DMS 273 treated with DMSO at 0.1 percent for 48 hours (cell line): ENCODE measurements around the gene TRIM47.

Experiments
- DNase-seq: peaks from one replicate; lab custom pipeline; 2025; lab: John Stamatoyannopoulos, UW

The TRIM47 gene

DNA sequence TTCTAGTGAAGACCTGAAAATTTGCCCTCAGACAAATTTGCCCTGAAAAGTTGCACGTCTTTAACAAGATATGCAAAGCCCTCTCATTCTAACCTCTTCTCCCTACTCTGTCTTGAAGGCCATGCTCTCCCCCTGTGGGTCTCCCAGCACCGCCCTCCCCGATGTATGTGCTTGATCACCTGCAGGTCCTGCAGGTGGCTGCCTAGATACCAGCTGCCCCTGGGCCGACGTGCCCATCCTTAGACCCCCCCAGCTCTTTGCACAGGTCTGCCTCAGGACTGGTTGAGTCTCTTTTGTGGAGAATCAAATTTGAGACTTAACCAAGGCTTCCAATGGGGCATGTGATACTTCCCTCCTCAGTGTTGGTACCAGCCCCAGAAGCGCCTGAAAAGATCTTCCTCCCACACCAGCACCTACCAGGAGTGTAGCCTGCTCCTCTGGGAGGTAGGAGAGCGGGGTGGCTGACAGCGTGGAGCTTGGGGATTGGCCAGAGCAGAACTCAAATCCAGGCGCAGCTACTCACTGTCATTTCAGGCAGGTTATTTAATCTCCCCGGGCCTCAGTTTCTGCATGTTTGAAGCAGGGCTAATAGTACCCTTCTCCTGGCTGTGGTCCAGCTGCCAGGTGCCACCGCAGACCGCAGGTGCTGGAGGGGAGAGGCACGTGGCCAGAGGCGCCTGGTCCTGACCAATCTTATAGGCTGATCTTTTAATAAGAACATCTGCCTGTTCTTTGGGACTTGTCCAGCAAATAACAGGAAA lies 30.9 kb upstream of the TRIM47 start:
- no peak for DNase-seq

DNA sequence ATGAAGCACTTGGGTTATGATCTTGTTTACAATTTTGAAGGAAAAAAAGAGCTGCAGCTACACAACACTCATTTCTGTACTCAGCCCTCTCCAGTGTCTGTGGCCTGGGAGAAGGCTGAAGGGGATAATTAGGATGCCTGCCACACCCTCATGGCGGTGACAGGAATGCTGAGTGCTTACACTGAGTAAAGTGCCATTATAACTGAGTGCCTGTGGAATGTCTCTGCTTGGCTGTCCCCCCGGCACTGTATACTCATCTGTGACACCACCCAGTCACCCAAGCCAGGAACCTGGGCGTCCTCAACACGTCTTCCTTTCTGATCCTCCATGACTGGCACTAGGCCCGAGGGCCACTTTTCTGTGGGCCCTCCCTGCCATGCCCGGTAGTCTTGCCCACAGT lies 29.8 kb upstream of the TRIM47 start:
- DNase-seq = no peak

DNA sequence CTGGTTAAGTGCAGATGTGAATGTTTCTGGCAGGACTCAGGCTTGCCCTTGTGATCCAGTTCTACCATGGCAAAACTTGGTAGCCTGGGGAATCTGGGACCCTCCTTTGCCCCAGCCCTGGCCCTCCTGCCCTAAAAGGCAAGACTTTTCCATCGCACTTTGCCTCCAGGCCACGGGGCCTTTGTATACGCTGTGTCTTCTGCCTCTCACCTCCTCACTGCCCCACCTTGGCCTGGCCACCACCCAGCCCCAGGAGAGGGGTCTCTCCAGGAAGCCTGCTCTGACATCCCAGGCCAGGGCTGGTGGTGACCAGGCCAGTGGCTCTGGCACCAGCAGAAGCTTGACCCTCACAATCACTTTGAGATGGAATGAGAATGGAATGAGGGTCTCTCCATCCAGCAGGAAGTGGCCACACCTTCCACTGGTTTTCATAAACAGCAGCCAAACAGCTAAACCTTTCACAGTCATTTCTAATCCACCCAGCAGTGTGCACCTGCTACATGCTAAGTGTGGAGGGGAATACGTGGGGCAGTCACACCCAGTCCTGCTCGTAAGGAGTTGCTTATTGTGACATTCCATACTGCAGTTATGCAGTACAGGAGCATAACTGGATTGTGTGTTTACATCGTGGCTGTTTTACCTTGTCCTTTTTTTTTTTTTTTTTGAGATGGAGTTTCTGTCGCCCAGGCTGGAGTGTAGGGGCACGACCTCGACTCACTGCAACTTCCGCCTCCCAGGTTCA lies 27.9 kb upstream of the TRIM47 start:
- DNase-seq = no peak

DNA sequence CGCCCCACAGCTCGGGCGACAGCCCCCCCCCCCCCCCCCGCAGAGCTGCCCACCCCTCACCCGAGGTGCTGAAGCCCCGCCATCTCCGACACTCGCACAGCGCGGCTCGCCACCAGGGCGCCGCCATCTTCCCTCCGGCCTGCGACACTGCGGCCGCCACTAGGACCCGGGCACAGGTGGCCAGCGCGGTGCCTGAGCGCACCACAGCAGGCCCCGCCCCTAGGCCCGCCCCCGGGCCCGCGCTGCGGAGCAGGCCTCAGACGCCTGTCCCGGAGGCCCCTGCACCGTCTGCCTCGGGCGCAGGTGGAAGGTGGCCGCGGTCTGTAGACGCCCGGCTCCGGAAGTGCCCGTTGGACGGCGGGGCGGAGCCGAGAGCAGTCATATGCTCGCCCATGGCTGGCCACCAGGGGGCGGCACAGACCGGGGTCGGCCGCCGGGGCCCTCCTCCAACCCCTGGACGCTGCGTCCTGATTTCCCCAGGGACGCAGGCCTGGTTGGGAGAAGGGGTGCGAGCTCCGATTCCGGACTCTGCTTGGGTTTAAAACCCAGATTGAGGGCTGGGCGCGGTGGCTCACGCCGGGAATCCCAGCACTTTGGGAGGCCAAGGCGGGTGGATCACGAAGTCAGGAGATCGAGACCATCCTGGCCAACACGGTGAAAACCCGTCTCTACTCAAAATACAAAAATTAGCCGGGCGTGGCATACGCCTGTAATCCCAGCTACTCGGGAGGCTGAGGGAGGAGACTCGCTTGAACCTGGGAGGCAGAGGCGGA lies 26.6 kb upstream of the TRIM47 start, which contains the start of gene MRPL38:
TSS of gene MRPL38 (minus strand) at position 136 of the 773 bp plus-strand sequence. CDS start at position 127, 9 bp downstream.
- peak; percentile 82 for DNase-seq

DNA sequence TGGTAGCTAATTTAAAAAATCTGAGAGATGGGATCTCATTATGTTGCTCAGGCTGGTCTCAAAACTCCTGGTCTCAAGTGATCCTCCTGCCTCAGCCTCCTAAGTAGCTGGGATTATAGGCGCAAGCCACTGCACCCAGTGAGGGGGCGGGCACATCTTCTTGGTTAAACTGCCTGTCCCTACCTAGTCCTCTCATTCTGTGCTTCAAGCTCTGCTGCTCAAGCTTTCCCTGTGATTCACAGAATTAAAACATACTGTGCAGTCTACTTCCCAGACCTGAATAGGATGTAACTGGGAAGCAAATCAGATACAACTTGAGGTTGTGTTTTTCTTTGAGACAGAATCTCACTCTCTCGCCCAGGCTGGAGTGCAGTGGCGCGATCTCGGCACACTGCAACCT lies 24.0 kb upstream of the TRIM47 start:
- no peak for DNase-seq

DNA sequence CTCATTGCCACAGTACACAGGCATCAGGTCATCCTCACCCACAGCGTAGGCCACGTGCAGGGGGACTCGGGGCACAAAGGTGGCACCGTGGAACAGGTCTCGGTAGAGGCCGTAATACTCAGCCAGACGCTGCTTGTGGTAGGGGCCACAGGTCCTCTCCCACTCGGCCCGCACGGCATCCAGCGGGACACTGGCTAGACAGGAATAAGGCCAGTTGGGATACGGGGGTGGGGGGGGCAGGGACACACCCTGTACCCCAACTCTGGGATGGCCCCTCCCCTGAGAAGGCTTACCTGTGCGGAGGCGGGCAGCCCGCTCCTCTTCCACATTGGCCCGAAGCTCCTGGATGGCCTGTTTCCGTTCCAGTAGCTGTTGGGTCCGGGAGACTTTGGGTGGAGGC lies 23.3 kb upstream of the TRIM47 start:
- no peak for DNase-seq

DNA sequence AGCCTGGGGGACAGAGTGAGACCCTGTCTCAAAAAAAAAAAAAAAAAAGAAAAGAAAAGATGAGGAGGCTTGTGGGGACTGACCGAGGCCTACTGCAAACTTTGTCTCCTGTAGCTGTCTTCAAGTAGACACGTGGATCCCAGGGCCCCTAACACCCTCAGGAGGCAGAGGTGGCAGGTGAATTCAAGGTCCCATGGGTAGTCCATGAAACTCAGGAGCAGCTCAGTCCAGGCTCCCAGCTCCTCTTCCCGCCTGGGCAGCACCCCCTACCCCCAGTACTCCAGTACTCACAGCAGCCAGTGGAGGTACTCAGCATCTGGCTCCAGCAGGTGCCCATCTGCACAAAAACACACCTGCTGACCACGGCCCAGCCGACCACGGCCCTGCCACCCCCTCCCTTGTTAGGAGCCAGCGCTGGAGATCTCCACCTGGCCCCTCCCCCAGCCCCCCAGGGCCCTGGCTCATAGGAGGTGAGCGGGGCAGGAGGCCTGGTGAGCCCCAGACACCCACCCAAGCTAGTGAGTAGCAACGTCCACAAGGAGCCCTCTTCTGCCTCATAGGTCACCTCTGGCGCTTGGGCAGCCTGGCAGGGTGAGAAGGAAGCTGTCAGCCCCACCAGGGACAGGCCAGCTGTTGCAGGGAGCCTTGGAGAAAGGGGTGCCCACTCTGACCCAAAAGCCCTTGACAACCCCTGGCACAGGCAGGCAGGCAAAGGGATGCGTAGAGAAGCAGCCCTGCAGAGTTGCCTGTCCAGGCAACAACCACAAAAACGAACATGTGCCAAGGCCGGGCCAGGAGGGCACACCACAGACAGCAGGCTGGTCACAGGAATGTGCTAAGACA lies 22.5 kb upstream of the TRIM47 start:
- DNase-seq = no peak

DNA sequence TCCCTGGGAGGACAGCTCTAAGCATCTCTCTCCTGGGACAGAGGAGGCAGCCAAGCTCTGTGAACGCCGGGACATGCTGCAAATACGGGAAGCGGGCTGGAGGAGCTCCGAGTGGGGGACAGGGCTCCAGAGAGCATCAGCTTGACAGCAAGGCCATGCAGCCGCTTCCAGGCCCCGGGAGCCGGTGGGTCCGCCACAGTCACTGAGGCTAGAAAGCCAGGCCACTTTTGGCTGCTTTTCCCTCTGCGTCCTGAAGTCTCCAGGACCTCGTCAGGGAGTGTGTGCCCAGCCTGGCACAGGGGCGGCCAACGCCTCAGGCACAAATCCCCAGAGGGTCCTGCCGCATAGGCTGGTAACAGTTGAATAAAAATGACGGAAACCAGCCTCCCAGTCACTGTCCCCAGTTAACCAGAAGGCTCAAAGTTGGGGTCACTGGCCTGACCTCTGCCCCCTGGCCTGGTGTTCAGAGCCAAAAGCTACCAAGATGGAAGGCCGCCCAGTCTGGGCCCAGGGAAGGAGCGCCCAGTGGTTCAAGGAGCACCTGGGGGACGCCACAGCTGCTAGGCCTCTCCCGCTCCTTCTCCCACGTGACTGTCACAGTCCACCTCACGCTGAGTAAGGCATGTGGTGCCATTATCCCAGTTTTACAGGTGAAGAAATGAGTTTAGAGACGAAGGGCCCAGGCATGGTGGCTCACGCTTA lies 21.5 kb upstream of the TRIM47 start:
- no peak for DNase-seq

DNA sequence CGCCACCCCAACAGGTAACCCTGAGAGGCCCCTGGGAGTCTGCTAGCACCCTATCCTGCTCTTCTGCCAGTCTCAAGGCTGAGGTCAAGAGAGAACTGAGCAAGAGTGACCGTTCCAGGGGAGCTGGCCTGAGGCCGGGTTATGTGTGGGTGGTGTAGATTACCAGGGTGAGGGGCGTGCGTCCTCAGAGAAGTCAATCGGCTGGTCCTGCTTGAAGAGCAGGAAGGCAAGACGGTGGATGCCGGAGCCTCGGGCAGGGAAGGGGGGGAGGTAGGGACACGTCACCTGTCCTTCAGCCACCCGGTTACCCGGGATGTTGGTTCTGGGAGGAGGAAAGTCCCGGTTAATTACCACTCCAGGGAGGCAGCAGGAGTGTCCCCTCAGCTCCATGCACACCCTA lies 21.0 kb upstream of the TRIM47 start:
- no peak for DNase-seq

DNA sequence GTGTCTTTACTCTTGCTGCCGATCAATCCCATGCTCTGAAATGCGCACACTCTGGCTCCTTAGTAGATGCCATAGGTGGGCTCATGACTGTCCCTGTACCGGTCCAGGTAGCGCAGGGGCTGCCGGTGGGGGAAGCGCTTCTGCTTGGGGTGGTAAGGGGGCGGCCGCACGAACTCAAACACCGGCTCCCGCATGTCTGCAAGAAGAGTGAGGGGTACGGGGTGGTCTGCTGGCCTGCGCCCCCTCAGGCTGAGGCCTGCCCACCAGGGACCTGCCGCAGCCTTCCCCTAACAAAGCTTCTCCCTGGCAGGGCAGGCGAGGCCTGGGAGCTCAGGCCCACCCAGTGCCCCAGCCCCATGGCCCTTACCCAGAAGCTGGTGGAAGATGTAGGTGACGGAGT lies 20.4 kb upstream of the TRIM47 start:
- no peak for DNase-seq

DNA sequence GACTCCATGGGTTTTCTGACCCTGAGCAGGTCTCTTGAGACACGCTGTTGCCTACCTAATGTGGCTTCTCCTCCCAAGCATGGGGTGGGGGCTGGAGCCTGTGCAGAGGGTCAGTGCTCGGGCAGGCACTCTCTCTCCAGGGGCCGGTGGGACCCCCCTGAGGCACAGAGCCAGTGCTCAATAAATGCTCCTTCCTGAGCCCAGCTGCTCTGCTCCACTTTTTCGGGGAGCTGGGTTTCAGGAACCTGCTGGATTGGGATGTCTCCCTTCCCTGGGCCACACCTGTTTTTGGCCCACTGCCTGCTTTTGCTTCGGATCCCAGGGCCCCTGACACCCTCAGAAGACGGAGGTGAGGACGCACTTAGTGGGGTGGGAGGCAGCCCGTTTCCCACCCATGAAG lies 19.7 kb upstream of the TRIM47 start:
- no peak for DNase-seq

DNA sequence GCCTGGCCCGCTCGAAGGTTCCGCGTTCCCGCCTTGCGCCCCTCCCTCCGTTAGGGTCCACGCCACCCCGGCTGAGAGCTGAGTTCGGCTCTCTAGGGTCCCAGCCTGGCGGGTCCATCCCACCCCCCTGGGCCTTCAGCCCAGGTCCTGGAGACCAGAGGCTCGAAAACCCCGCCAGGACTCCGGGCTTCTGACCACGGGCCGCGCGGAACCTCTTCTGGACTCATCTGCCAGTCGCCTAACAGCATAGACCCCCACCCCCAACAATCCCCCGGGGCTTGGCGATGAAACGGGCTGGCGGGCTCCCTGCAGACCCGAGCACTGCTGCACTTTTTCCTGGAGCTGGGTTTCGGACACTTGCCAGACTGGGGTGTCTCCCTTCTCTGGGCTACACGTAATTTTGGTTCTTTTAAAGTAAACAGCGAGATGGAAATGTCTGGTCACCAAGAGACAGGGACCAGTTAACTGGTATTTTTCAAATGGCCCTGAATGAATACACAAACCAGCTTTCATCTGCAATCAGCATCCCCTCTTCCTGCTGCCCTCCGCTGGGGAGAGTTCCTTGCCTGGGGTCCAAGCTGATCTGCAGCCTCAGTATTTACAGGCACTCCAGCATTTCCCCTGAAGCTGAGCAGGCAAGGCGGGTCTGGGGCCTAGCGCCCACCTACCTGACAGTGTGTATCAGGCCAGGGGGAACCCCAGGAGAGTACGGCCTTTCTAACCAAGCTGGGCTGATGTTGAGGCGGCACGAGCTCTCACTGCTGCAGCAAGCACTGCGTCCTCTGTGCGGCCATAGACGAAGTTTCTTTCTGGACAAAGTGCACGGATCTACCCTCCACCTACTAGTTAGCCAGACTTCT lies 19.0 kb upstream of the TRIM47 start:
- DNase-seq = no peak

DNA sequence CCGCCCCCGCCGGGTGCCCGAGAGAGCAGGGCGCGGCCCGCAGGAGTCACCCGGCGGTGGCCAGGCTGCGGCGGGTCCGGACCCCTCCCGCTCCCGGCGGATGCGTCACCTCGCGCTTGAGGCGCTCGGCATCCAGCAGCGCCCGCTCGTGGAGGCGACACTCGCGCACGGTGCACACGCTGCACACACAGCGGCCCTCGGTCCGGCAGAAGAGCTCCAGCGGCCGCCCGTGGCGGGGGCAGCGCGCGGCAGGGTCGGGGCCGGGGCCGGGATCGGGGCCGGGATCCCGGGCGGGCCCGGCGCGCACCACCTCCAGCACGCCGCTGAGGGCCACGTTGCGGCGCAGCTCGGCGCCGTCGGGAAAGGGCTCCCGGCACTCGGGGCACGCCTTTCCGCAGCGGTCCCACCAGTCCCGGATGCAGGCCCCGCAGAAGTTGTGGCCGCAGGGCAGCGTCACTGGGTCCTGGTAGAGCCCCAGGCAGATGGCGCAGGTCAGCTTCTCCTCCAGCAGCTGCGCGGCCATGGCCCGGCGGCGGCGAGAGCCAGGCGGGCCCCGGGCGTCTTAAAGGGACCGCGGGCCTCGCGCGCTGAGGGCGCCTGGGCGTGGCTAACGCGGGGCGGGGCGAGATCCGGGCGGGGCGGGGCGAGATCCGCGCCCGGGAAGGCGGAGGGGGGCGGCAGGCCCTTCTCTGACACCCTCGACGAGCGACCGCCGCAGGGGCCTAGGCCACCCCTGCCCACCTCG lies 18.2 kb upstream of the TRIM47 start, which contains the start of gene TRIM65:
TSS of gene TRIM65 (minus strand) at position 537 of the 745 bp plus-strand sequence. CDS start at position 523, 14 bp downstream.
- peak; percentile 31 for DNase-seq

DNA sequence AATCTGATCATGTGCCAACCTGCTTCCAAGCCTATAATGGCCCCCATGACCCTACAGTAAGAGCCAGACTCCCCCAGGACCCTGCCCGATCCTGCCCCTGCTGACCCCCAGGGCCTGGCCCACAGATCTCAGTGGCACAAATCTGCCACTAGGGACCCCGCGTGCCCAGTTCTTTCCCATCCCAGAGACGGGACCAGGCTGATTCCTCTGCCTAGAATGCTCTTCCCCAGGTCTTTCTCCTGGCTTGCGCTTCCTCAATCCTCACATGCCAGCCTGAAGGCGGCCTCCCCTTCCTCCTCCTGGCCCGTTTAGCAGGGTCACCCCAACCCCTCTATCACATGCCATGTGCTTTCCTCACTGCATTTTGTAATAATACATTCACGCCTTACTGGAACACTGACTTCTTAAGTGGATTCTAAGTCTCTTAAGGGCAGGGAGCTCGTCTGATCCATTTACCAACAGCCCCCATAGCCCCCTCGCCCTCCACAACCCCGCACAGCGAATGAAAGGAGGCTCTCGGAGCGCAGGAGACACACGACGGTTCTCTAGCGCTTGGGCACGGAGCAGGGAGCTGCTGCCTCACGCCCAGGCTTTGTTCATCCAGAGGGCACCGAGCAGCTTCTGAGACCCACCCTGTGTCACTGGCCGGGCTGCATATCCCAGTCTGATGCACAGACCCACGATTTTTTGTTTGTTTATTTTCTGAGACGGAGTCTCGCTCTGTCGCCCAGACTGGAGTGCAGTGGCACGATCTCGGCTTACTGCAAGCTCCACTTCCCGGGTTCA lies 17.2 kb upstream of the TRIM47 start:
- no peak for DNase-seq

DNA sequence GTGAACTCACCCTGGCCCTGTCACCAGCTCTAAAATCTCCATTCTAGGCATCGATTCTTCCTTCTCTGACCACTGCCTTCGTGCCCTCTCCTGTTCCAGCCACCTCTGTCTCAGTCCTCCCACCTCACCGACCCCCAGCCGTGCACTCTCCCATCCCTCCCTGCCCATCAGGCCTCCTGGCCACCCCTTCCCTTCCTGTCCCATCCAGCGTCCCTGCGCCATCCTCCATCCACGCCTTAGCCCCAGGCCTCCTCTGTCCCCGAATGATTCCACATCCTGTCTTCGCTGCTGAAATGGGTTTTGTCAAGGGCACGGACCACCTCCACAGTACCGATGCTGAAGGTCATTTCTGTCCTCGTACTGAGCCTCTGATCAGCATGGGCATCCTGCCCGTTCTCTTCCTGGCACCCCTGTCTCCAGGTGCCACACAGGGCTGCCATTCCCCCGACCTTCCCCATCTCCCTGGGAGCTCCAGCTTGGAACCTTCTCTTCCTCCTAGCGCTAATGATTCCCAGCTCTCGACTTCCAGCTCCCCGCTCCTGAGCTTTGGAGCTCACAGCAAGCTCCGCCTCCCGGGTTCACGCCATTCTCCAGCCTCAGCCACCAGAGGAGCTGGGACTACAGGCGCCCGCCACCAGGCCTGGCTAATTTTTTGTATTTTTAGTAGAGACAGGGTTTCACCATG lies 15.8 kb upstream of the TRIM47 start:
- DNase-seq = no peak

DNA sequence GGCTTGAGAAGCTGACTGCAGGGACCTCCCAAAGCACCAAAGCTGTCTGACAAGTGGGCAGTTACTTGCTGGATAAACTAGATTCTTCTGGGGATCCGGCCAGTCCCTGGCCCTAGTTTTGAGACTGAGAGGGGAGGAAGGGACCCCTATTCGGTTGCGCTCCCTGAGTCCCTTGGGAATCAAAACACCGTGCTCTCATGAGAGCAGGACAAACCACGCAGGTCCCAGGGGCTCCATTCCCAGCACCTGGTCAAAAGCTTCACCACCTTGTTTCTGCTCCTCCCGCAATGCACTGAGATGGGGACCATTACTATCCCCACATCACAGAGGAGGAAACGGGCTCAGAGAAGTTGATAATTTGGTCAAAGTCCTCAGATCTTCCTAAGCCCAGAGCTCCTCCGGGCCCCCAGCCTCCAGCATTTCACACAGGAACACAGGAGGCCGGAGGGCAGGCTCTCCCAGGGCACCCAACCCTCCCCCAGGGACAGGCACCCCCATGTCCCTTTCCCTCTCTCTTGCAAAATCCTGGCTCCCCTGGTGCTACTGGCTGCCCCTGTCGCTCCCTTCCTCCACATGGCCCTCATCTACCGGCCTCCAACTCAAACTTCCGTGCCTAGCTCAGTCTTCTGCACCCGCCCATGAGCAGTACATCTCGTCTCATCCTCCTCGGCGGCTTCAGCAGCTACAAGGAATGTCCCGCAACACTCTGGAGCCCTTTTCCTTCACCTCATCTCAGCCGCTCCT lies 15.1 kb upstream of the TRIM47 start:
- no peak for DNase-seq

DNA sequence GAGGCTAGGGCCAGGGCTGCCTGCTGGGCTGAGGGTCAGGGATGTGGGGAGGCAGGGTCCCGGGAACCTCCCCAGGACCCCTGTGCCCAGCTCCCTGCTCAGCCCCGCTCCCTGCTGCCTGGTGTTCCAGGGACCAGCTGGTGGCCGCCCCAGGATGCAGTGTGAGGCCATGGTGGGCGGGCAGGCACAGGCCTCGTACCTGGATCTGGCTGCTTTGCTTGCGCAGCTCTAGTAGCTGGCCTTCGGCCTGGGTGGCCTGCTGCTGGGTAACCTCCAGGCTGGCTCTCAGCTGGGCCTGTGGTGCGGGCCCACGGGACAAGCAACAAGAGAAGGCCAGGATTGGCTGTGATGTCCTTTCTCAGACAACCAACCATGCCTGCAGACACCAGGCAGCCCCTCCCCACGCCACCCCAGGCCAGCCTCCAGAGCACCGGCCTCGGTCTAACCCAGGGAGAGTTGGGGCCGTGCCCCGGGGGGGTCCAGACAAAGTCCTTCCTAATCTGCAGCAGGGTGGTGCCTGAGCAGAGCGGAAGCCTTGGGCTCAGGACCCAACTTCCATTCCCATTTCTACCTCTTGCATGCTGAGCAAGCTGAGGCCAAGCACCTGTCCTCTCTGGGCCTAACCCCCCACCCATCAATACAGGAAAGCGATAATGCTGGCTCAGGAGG lies 14.3 kb upstream of the TRIM47 start:
- DNase-seq = no peak
